ENCODE results near the gene PTPRN2.

The PTPRN2 gene

GRCh38 chr7:157837561-157837960 is 750.1 kb downstream of the PTPRN2 start:
- Histone ChIP-seq H3K36me3 (ENCODE audit: control insufficient read depth, insufficient read depth, low read length) (no peaks in the 10 kb centered on the region), H3K27me3 (ENCODE audit: control insufficient read depth, insufficient read depth, low read length) (no peaks in the 10 kb centered on the region), H3K27ac (ENCODE audit: low read depth, low read length) (no peak overlapping the region), H3K4me1 (ENCODE audit: control insufficient read depth, insufficient read depth, low read length) (no peaks in the 10 kb centered on the region), H3K4me3 (ENCODE audit: low read length) (no peak overlapping the region), H3K9ac (ENCODE audit: low read length) (no peak overlapping the region)

- Histone ChIP-seq H3K4me1 (ENCODE audit: control insufficient read depth, insufficient read depth, low read length) (no peaks in the 10 kb centered on the region), H3K36me3 (ENCODE audit: control insufficient read depth, insufficient read depth, low read length) (no peaks in the 10 kb centered on the region), H3K4me3 (ENCODE audit: low read length) (no peak overlapping the region), H3K9ac (ENCODE audit: low read length) (no peak overlapping the region), H3K27ac (ENCODE audit: low read depth, low read length) (no peak overlapping the region), H3K27me3 (ENCODE audit: control insufficient read depth, insufficient read depth, low read length) (no peaks in the 10 kb centered on the region)
Observed at GRCh38 chr7:157837047-157837446, 750.6 kb downstream of the PTPRN2 start.

GRCh38 chr7:157834501-157835163 is 753.0 kb downstream of the PTPRN2 start:
- Histone ChIP-seq H3K27ac (ENCODE audit: low read depth, low read length) (no peak overlapping the region), H3K4me1 (ENCODE audit: control insufficient read depth, insufficient read depth, low read length) (no peaks in the 10 kb centered on the region), H3K36me3 (ENCODE audit: control insufficient read depth, insufficient read depth, low read length) (no peaks in the 10 kb centered on the region)

DNA sequence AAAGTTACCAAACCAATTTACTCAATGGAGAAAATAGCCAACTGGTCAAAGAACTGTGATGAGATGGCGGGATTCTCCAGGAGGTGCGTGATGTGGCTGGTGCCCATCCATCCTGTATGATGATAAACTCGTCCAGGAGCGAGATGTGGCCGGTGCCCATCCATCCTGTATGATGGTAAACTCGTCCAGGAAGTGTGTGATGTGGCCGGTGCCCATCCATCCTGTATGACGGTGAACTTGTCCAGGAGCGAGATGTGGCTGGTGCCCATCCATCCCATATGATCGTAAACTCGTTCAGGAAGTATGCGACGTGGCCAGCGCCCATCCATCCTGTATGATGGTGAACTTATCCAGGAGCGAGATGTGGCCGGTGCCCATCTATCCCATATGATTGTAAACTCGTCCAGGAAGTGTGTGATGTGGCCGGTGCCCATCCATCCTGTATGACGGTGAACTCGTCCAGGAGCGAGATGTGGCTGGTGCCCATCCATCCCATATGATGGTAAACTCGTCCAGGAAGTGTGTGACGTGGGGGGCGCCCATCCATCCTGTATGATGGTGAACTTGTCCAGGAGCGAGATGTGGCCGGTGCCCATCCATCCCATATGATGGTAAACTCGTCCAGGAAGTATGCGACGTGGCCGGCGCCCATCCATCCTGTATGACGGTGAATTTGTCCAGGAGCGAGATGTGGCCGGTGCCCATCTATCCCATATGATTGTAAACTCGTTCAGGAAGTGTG is 754.6 kb downstream of the PTPRN2 start:
- H3K4me3 ChIP-seq (ENCODE audit: low read length): no peak overlapping the region
- no peaks in the 10 kb centered on the region for H3K36me3 ChIP-seq (ENCODE audit: control insufficient read depth, insufficient read depth, low read length)
- no peak overlapping the region for H3K27ac ChIP-seq (ENCODE audit: low read depth, low read length)
- no peak overlapping the region for H3K9ac ChIP-seq (ENCODE audit: low read length)
- H3K4me1 ChIP-seq (ENCODE audit: control insufficient read depth, insufficient read depth, low read length): no peaks in the 10 kb centered on the region
- H3K27me3 ChIP-seq (ENCODE audit: control insufficient read depth, insufficient read depth, low read length): no peaks in the 10 kb centered on the region

More at GRCh38 chr7:157834501-157835163, 753.0 kb downstream of the PTPRN2 start:
- Histone ChIP-seq H3K9ac (ENCODE audit: low read length) (no peak overlapping the region), H3K4me3 (ENCODE audit: low read length) (no peak overlapping the region), H3K27me3 (ENCODE audit: control insufficient read depth, insufficient read depth, low read length) (no peaks in the 10 kb centered on the region)

DNA sequence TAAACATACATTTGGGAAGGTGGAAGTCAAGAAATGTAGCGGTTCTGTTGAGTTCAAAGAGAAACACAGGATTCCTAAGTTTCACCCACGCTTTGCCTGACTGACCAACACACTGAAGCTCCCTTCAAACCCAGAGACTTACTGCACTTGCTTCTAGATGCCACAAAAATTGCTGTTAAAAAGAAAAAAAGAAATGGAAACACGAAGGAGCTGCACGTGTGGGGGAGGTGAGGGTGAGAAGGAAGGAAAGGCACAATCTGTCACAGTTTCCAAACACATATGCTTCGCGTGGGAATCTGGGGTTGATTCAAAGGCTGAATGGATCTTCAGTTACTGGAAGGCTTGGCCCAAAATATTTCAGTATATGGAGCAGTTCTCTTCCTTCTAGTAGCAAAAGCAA is 755.2 kb downstream of the PTPRN2 start:
- no peaks in the 10 kb centered on the region for H3K36me3 ChIP-seq (ENCODE audit: control insufficient read depth, insufficient read depth, low read length)
- H3K9ac ChIP-seq (ENCODE audit: low read length): no peak overlapping the region
- no peaks in the 10 kb centered on the region for H3K4me1 ChIP-seq (ENCODE audit: control insufficient read depth, insufficient read depth, low read length)
- no peak overlapping the region for H3K4me3 ChIP-seq (ENCODE audit: low read length)
- no peaks in the 10 kb centered on the region for H3K27me3 ChIP-seq (ENCODE audit: control insufficient read depth, insufficient read depth, low read length)
- no peak overlapping the region for H3K27ac ChIP-seq (ENCODE audit: low read depth, low read length)

DNA sequence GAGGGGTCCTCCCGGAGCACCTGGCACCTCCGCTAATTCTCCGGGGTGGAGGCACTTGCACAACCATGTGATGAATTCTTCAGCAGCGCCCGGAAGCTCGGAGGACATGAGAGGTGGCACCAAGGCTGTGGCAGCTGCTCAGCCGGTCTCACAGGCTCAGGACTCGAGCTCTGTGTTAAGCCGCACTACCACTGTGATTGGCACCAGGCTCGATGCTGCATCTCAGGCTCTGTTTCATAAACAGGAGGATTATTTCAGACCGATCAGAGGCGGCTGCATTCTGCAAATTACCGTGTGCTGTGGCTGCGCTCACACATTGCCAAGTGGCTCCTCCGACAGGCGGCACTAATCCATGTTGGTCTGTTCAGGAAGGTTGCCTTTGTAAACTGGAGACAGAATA is 755.6 kb downstream of the PTPRN2 start:
- Histone ChIP-seq H3K9ac (ENCODE audit: low read length) (no peak overlapping the region), H3K27me3 (ENCODE audit: control insufficient read depth, insufficient read depth, low read length) (no peaks in the 10 kb centered on the region), H3K36me3 (ENCODE audit: control insufficient read depth, insufficient read depth, low read length) (no peaks in the 10 kb centered on the region), H3K4me1 (ENCODE audit: control insufficient read depth, insufficient read depth, low read length) (no peaks in the 10 kb centered on the region), H3K27ac (ENCODE audit: low read depth, low read length) (no peak overlapping the region), H3K4me3 (ENCODE audit: low read length) (no peak overlapping the region)

GRCh38 chr7:157831143-157831905 is 756.3 kb downstream of the PTPRN2 start:
- Histone ChIP-seq H3K4me3 (ENCODE audit: low read length) (no peak overlapping the region), H3K9ac (ENCODE audit: low read length) (no peak overlapping the region), H3K27ac (ENCODE audit: low read depth, low read length) (no peak overlapping the region), H3K36me3 (ENCODE audit: control insufficient read depth, insufficient read depth, low read length) (no peaks in the 10 kb centered on the region), H3K27me3 (ENCODE audit: control insufficient read depth, insufficient read depth, low read length) (no peaks in the 10 kb centered on the region), H3K4me1 (ENCODE audit: control insufficient read depth, insufficient read depth, low read length) (no peaks in the 10 kb centered on the region)

DNA sequence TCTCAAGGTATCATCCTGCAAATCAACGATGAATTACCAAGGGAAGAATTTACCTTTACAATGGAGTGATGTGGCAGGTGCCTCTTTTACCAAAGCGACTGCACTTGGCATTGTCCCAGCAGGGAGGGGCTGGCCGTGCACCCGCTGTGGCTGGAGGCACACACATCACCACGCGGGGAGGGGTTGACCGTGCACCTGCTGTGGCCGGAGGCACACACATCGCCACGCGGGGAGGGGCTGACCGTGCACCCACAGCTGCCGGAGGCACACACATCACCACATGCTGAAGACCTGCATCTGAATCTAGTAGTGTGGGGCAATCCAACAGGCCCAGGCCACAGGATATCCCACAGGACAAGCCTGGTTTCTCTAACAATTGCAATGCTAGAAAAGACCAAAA is 757.3 kb downstream of the PTPRN2 start:
- H3K27me3 ChIP-seq (ENCODE audit: control insufficient read depth, insufficient read depth, low read length): no peaks in the 10 kb centered on the region
- no peak overlapping the region for H3K4me3 ChIP-seq (ENCODE audit: low read length)
- no peaks in the 10 kb centered on the region for H3K4me1 ChIP-seq (ENCODE audit: control insufficient read depth, insufficient read depth, low read length)
- no peak overlapping the region for H3K27ac ChIP-seq (ENCODE audit: low read depth, low read length)
- no peak overlapping the region for H3K9ac ChIP-seq (ENCODE audit: low read length)
- no peaks in the 10 kb centered on the region for H3K36me3 ChIP-seq (ENCODE audit: control insufficient read depth, insufficient read depth, low read length)

DNA sequence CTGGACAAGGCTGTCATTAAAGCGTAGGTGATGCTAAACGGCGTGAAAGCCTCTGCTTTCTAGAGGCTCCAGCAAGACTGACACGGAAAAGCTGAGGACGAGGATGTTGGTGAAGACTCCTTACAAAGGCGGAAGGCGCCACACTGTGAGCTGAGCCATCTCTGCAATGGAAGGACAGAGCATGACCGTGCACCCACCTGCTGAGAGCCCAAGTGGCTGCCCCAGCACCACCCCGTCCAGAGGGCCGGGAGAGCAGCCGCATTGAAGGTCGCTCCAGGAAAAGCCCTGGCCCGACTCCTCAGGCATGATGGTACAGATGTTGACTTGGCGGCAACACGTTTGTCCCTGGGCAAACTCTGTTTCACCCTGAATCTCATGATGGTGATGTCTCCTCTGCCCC is 758.1 kb downstream of the PTPRN2 start:
- H3K4me3 ChIP-seq (ENCODE audit: low read length): no peak overlapping the region
- H3K4me1 ChIP-seq (ENCODE audit: control insufficient read depth, insufficient read depth, low read length): no peaks in the 10 kb centered on the region
- H3K9ac ChIP-seq (ENCODE audit: low read length): no peak overlapping the region

DNA sequence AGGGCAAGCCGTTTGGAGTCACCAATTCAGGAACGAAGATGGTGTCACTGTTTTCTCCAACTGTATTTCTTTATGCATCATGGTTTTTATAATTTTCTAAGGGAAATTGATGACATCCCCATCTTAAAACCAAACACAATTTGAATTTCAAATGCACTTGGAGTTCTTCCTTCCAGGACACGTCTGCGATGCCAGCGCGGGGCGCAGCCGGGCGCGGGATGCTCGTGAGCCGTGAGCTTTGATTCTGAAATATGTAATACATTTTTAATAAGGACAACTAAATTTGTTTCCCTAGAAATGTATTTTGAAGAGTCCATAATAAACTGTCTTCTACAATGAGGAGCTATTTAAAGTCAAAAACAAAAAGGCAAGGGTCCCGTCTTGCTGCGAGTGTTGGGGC is 758.7 kb downstream of the PTPRN2 start:
- H3K36me3 ChIP-seq (ENCODE audit: control insufficient read depth, insufficient read depth, low read length): no peaks in the 10 kb centered on the region
- H3K27ac ChIP-seq (ENCODE audit: low read depth, low read length): no peak overlapping the region
- H3K9ac ChIP-seq (ENCODE audit: low read length): no peak overlapping the region
- H3K4me3 ChIP-seq (ENCODE audit: low read length): no peak overlapping the region
- H3K27me3 ChIP-seq (ENCODE audit: control insufficient read depth, insufficient read depth, low read length): no peaks in the 10 kb centered on the region
- no peaks in the 10 kb centered on the region for H3K4me1 ChIP-seq (ENCODE audit: control insufficient read depth, insufficient read depth, low read length)

More for the DNA sequence above, 758.1 kb downstream of the PTPRN2 start:
- Histone ChIP-seq H3K27me3 (ENCODE audit: control insufficient read depth, insufficient read depth, low read length) (no peaks in the 10 kb centered on the region), H3K36me3 (ENCODE audit: control insufficient read depth, insufficient read depth, low read length) (no peaks in the 10 kb centered on the region), H3K27ac (ENCODE audit: low read depth, low read length) (no peak overlapping the region)

GRCh38 chr7:157828190-157828589 is 759.4 kb downstream of the PTPRN2 start:
- no peak overlapping the region for H3K9ac ChIP-seq (ENCODE audit: low read length)
- no peak overlapping the region for H3K4me3 ChIP-seq (ENCODE audit: low read length)
- no peaks in the 10 kb centered on the region for H3K4me1 ChIP-seq (ENCODE audit: control insufficient read depth, insufficient read depth, low read length)
- no peaks in the 10 kb centered on the region for H3K27me3 ChIP-seq (ENCODE audit: control insufficient read depth, insufficient read depth, low read length)
- no peaks in the 10 kb centered on the region for H3K36me3 ChIP-seq (ENCODE audit: control insufficient read depth, insufficient read depth, low read length)
- H3K27ac ChIP-seq (ENCODE audit: low read depth, low read length): no peak overlapping the region

GRCh38 chr7:157827863-157828160 is 759.8 kb downstream of the PTPRN2 start:
- H3K27ac ChIP-seq (ENCODE audit: low read depth, low read length): no peak overlapping the region
- H3K36me3 ChIP-seq (ENCODE audit: control insufficient read depth, insufficient read depth, low read length): no peaks in the 10 kb centered on the region
- H3K27me3 ChIP-seq (ENCODE audit: control insufficient read depth, insufficient read depth, low read length): no peaks in the 10 kb centered on the region
- H3K4me1 ChIP-seq (ENCODE audit: control insufficient read depth, insufficient read depth, low read length): no peaks in the 10 kb centered on the region
- no peak overlapping the region for H3K9ac ChIP-seq (ENCODE audit: low read length)
- no peak overlapping the region for H3K4me3 ChIP-seq (ENCODE audit: low read length)
